OCI-LY7 (cell line): ENCODE results near the gene PCDH9.

Experiments used
- EZH2phosphoT487 ChIP-seq: fragments of 200-600 bp; sonication (generic); IDR thresholded peaks from 2 replicates; pipeline ENCODE4 v1.6.1; 2018; ENCODE audit warnings: low read depth, borderline replicate concordance, mild to moderate bottlenecking, mixed run types, antibody characterized with exemption, low read length, moderate library complexity, mixed read lengths
- TF ChIP-seq, protein P1 (sequence below): fragments of 200-600 bp; sonication (generic); conservative IDR thresholded peaks from 2 replicates; pipeline ENCODE4 v1.5.1; 2014; ENCODE audit warnings: mild to moderate bottlenecking, antibody characterized with exemption, low read length, moderate library complexity, mixed read lengths

GRCh38 chr13:66967811-66968597, 262.1 kb downstream of the PCDH9 start:
- TF ChIP-seq, protein P1, sequence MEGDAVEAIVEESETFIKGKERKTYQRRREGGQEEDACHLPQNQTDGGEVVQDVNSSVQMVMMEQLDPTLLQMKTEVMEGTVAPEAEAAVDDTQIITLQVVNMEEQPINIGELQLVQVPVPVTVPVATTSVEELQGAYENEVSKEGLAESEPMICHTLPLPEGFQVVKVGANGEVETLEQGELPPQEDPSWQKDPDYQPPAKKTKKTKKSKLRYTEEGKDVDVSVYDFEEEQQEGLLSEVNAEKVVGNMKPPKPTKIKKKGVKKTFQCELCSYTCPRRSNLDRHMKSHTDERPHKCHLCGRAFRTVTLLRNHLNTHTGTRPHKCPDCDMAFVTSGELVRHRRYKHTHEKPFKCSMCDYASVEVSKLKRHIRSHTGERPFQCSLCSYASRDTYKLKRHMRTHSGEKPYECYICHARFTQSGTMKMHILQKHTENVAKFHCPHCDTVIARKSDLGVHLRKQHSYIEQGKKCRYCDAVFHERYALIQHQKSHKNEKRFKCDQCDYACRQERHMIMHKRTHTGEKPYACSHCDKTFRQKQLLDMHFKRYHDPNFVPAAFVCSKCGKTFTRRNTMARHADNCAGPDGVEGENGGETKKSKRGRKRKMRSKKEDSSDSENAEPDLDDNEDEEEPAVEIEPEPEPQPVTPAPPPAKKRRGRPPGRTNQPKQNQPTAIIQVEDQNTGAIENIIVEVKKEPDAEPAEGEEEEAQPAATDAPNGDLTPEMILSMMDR: no peak
- TF ChIP-seq EZH2phosphoT487: no peak
